ENCODE results near the gene EXOC2. TPM values are rescaled to one million over a fixed set of nuclear protein-coding genes. Genes with fewer than 3 reads are reported as not detected.

Gene EXOC2
- total RNA-seq, 3 donors from 2014 or later, result 19.7 to 37.3 (median 26.5) TPM

DNA sequence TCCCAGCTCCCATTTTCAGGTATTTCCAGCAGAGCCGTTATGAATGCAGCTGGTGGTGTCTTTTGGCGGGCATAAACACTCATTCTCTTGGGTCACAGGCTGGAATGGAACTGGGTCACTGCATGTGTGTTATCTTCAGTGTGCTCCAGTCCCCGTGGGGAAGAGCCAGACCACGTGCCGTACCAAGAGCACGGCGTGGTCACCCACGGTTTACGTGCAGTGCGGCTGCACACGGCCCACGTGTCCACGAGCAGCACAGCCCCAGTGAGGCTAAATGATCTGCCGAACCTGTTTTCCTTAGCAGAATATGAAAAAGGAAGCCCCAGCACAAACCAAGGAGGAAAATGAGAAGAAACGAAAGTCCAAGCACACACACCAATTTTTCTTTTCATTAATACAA is 179.9 kb downstream of the EXOC2 start:
- Histone ChIP-seq H3K9me3 (no peaks in the 10 kb centered on the region), H3K27me3 (no peaks in the 10 kb centered on the region), H3K4me3 (no peak overlapping the region), H3K36me3 (no peaks in the 10 kb centered on the region), H3K4me1 (no peaks in the 10 kb centered on the region), H3K27ac (no peak overlapping the region)
- intact Hi-C loops (cut with DNase I; ENCODE audit: low total_unique reads), result no loop called here
- no peak for TF ChIP-seq CTCF (IDR thresholded peaks at IDR 0.05)
- TF ChIP-seq POLR2A (IDR thresholded peaks at IDR 0.05), result no peak
- no peak for TF ChIP-seq POLR2AphosphoS5 (IDR thresholded peaks at IDR 0.05)
- DNase-seq (ENCODE audit: low spot score in 2 of 2), result no peak

- no peaks in the 10 kb centered on the region for H3K9me3 ChIP-seq
- H3K36me3 ChIP-seq, result no peaks in the 10 kb centered on the region
- H3K4me1 ChIP-seq, result no peaks in the 10 kb centered on the region
- no peak overlapping the region for H3K27ac ChIP-seq
- TF ChIP-seq POLR2AphosphoS5 (IDR thresholded peaks at IDR 0.05) (no peak), CTCF (IDR thresholded peaks at IDR 0.05) (no peak), POLR2A (IDR thresholded peaks at IDR 0.05) (no peak)
- H3K27me3 ChIP-seq, result no peaks in the 10 kb centered on the region
- no peak overlapping the region for H3K4me3 ChIP-seq
- intact Hi-C loops (cut with DNase I; ENCODE audit: low total_unique reads), result no loop called here
- DNase-seq (ENCODE audit: low spot score in 2 of 2), result no peak
Measured at GRCh38 chr6:511488-512137, 181.3 kb downstream of the EXOC2 start.

- TF ChIP-seq POLR2AphosphoS5 (IDR thresholded peaks at IDR 0.05), result no peak
- TF ChIP-seq POLR2A (IDR thresholded peaks at IDR 0.05), result no peak
- no peak for DNase-seq (ENCODE audit: low spot score in 2 of 2)
- intact Hi-C loops (cut with DNase I; ENCODE audit: low total_unique reads), result no loop called here
- no peaks in the 10 kb centered on the region for H3K27me3 ChIP-seq
- H3K4me3 ChIP-seq, result no peak overlapping the region
- no peaks in the 10 kb centered on the region for H3K36me3 ChIP-seq
- no peaks in the 10 kb centered on the region for H3K9me3 ChIP-seq
- no peak overlapping the region for H3K27ac ChIP-seq
- no peaks in the 10 kb centered on the region for H3K4me1 ChIP-seq
Measured at GRCh38 chr6:509676-510075, 183.3 kb downstream of the EXOC2 start.

GRCh38 chr6:508614-509013 is 184.3 kb downstream of the EXOC2 start:
- H3K27me3 ChIP-seq, result no peaks in the 10 kb centered on the region
- no peaks in the 10 kb centered on the region for H3K36me3 ChIP-seq
- intact Hi-C loops (cut with DNase I; ENCODE audit: low total_unique reads), result no loop called here
- no peak overlapping the region for H3K27ac ChIP-seq
- TF ChIP-seq CTCF (IDR thresholded peaks at IDR 0.05), result no peak
- TF ChIP-seq POLR2AphosphoS5 (IDR thresholded peaks at IDR 0.05), result no peak
- TF ChIP-seq POLR2A (IDR thresholded peaks at IDR 0.05), result no peak
- H3K9me3 ChIP-seq, result no peaks in the 10 kb centered on the region
- DNase-seq (ENCODE audit: low spot score in 2 of 2), result no peak
- no peaks in the 10 kb centered on the region for H3K4me1 ChIP-seq
- no peak overlapping the region for H3K4me3 ChIP-seq

- Histone ChIP-seq H3K4me3 (no peak overlapping the region), H3K4me1 (no peaks in the 10 kb centered on the region), H3K27ac (no peak overlapping the region), H3K27me3 (no peaks in the 10 kb centered on the region), H3K9me3 (no peaks in the 10 kb centered on the region), H3K36me3 (no peaks in the 10 kb centered on the region)
- intact Hi-C loops (cut with DNase I; ENCODE audit: low total_unique reads), result no loop called here
- TF ChIP-seq POLR2A (IDR thresholded peaks at IDR 0.05), result no peak
- no peak for TF ChIP-seq POLR2AphosphoS5 (IDR thresholded peaks at IDR 0.05)
- no peak for TF ChIP-seq CTCF (IDR thresholded peaks at IDR 0.05)
- DNase-seq (ENCODE audit: low spot score in 2 of 2), result no peak
Measured at GRCh38 chr6:508006-508405, 184.9 kb downstream of the EXOC2 start.

Measured in breast epithelium (tissue), 4 donors.